K562 (cell line): ENCODE data around the gene PDLIM7.

Experiments used
- KAT7 ChIP-seq: sonication (generic); formaldehyde crosslinking; IDR thresholded peaks from 2 replicates; pipeline ENCODE4 v1.8.0; 2022; ENCODE audit warnings: missing genetic modification reagents, mild to moderate bottlenecking, borderline replicate concordance
- MYNN ChIP-seq, 2 experiments: sonication (generic); formaldehyde crosslinking in 1 of 2; IDR thresholded peaks; 2 replicates each; pipeline versions ENCODE4 v1.5.0 to v1.6.1; 2016 to 2020; ENCODE audit warnings: antibody characterized with exemption in 1 of 2, missing genetic modification reagents in 1 of 2
- POLR2AphosphoS5 ChIP-seq: IDR thresholded peaks from 2 replicates; pipeline ENCODE4 v1.6.1; 2011; ENCODE audit warnings: mild to moderate bottlenecking, low read depth, low read length, moderate library complexity; ENCODE audit not compliant: control insufficient read depth, insufficient read depth
- RBM39 ChIP-seq: fragments of 200-400 bp; formaldehyde crosslinking; optimal IDR thresholded peaks from 2 replicates; pipeline ENCODE3; 2018; ENCODE audit warnings: low read depth, low read length
- SIN3A ChIP-seq, 2 experiments: fragments of 150-350 bp in 1 of 2; IDR thresholded peaks; 2 replicates each; pipeline ENCODE4 v1.6.1; 2011 to 2016; ENCODE audit warnings: borderline replicate concordance in 2 of 2, low read depth in 2 of 2, low read length in 2 of 2, mild to moderate bottlenecking in 2 of 2, moderate library complexity in 2 of 2; ENCODE audit not compliant: control insufficient read depth in 1 of 2
- SRF ChIP-seq, 2 experiments: fragments of 250-450, 450-650 bp in 1 of 2; sonication (Bioruptor Pico) in 1 of 2; sonication (generic) in 1 of 2; formaldehyde crosslinking; IDR thresholded peaks; 2 replicates each; pipeline versions ENCODE4 v1.5.0 to v1.5.1; 2020 to 2022; ENCODE audit warnings: mild to moderate bottlenecking in 1 of 2, missing genetic modification reagents in 1 of 2
- YY1 ChIP-seq, 3 experiments: IDR thresholded peaks; 2 replicates each; pipeline ENCODE4 v1.6.1; 2011; ENCODE audit warnings: low read length in 2 of 3, mild to moderate bottlenecking in 2 of 3, moderate library complexity in 2 of 3, borderline replicate concordance in 1 of 3, control low read depth in 1 of 3, low read depth in 1 of 3; ENCODE audit not compliant: insufficient read depth in 3 of 3, insufficient replicate concordance in 2 of 3, control insufficient read depth in 1 of 3, insufficient read length in 1 of 3; ENCODE audit errors: extremely low read depth in 1 of 3
- ZNF24 ChIP-seq: fragments of 450-650 bp; IDR thresholded peaks from 2 replicates; pipeline ENCODE4 v1.6.1; 2016
- ZNF57 ChIP-seq: fragments of 450-650 bp; formaldehyde crosslinking; IDR thresholded peaks from 2 replicates; pipeline ENCODE4 v1.4.0; 2020; ENCODE audit warnings: mild to moderate bottlenecking, moderate library complexity
- TF ChIP-seq, protein P1 (sequence below), 3 experiments: IDR thresholded peaks in 2 of 3; conservative IDR thresholded peaks in 1 of 3; 2 replicates each; pipeline ENCODE4 v1.5.1; 2011 to 2012; ENCODE audit warnings: low read length in 3 of 3, mild to moderate bottlenecking in 3 of 3, control low read depth in 2 of 3, improper control_type of control experiment in 1 of 3, inconsistent platforms in 1 of 3, low read depth in 1 of 3, mixed read lengths in 1 of 3, moderate library complexity in 1 of 3; ENCODE audit not compliant: insufficient read depth in 2 of 3
- TF ChIP-seq, protein P2 (sequence below): sonication (generic); formaldehyde crosslinking; IDR thresholded peaks from 2 replicates; pipeline ENCODE4 v1.9.0; 2022; ENCODE audit warnings: mild to moderate bottlenecking, missing genetic modification reagents

DNA sequence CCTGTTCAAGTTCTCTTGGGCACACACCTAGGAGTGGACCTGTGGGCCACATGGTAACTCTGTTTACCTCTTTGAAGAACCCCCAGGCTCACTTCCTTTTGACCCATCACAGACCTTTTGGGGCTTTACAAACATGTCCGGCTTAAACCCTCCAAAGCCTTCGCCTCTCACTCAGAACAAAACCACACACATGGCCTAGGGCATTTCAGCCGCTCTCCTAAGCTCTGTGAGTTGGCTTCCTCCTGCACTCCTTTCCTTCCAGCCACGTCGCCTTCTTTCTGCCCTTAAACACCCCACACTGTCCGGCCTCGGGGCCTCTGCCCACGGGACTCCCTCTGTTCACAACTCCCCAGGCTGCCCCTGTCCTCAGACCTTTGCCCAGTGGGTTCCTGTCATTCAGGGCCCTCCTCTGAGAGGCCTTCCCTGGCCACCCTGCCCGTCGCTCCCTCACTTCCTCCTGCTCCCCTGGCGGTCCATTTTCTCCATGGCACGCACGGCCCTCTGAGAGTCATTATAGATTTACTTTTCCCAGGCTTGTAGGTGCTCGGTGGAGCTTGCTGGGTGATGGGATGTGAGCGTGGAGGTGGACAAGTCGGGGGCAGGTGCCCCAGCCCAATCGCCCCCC, 10.3 kb upstream of the PDLIM7 start:
- no peak for TF ChIP-seq POLR2AphosphoS5
- TF ChIP-seq SIN3A (IDR thresholded peaks at IDR 0.05; ENCODE audit: borderline replicate concordance in 2 of 2, control insufficient read depth in 1 of 2, low read depth in 2 of 2, low read length in 2 of 2): no peak
- no peak for TF ChIP-seq ZNF57 (CRISPR knock-in tag)
- TF ChIP-seq, protein P1, sequence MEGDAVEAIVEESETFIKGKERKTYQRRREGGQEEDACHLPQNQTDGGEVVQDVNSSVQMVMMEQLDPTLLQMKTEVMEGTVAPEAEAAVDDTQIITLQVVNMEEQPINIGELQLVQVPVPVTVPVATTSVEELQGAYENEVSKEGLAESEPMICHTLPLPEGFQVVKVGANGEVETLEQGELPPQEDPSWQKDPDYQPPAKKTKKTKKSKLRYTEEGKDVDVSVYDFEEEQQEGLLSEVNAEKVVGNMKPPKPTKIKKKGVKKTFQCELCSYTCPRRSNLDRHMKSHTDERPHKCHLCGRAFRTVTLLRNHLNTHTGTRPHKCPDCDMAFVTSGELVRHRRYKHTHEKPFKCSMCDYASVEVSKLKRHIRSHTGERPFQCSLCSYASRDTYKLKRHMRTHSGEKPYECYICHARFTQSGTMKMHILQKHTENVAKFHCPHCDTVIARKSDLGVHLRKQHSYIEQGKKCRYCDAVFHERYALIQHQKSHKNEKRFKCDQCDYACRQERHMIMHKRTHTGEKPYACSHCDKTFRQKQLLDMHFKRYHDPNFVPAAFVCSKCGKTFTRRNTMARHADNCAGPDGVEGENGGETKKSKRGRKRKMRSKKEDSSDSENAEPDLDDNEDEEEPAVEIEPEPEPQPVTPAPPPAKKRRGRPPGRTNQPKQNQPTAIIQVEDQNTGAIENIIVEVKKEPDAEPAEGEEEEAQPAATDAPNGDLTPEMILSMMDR (IDR thresholded peaks at IDR 0.05 in 2 of 3, conservative IDR thresholded peaks at IDR 0.05 in 1 of 3; ENCODE audit: insufficient read depth in 2 of 3, low read depth in 1 of 3, low read length in 3 of 3): no peak
- TF ChIP-seq MYNN (IDR thresholded peaks at IDR 0.05): no peak
- TF ChIP-seq MYNN (CRISPR knock-in tag; IDR thresholded peaks at IDR 0.05): no peak
- no peak for TF ChIP-seq ZNF24
- TF ChIP-seq, protein P2, sequence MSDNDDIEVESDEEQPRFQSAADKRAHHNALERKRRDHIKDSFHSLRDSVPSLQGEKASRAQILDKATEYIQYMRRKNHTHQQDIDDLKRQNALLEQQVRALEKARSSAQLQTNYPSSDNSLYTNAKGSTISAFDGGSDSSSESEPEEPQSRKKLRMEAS (CRISPR knock-in tag): 0 out of 2 replicates have a peak, but pooled peaks have one; percentile 5
- no peak for TF ChIP-seq YY1 (IDR thresholded peaks at IDR 0.05; ENCODE audit: borderline replicate concordance in 1 of 3, control insufficient read depth in 1 of 3, extremely low read depth in 1 of 3, insufficient read depth in 3 of 3, insufficient read length in 1 of 3, insufficient replicate concordance in 2 of 3, low read depth in 1 of 3, low read length in 2 of 3)
- no peak for TF ChIP-seq SRF (CRISPR knock-in tag; IDR thresholded peaks at IDR 0.05)
- no peak for TF ChIP-seq RBM39
- no peak for TF ChIP-seq KAT7 (CRISPR knock-in tag)
